Stimulated activated CD4-positive, alpha-beta T cell treated with anti-CD3 and anti-CD28 coated beads, Interleukin-4, amount 100 ng/mL, for 4 hours (primary cell): Measurements from ENCODE around the gene NUP133.
"Not testable (repeated sequence)": the region's sequence is repeated elsewhere in the genome, so short reads cannot be mapped to it uniquely, and the experiment has no call there.

Experiments used
- DNase-seq, 2 experiments: peaks; one replicate each; pipeline ENCODE4 v3.0.0-alpha.2; 2020

Gene NUP133

DNA sequence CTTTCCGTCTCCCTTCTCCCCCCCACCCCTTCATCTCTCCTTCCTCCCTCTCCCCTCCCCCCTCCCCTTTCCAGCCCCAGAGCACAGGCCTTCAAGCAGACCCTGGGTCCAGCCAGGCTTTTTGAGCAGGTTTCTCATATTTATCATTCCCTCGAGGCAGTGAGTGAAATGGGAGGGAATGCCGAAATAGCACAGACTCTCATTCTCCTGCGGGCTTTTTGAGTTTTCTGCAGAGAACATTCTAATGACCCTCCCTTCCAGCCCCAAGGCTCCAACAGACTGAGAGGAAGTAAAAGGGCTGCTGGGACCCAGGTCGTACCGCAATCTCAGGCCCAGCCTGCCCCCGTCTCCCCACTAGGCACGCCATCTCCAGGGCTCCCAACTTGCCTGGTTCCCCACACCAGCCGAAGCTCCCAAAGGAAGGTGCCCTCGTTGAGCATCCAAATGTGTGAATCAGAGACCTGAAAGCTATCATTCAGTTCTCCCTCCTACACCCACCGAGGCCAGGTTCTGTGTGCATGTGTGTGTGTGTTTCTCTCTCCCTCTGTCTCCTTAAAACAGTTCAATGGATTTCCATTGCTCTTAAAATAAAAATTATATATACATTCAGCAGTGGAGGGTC lies 96.6 kb downstream of the NUP133 start:
- DNase-seq = no peak

- DNase-seq = peak in 1 of 2 experiments; percentile 14
These were observed 97.3 kb downstream of the NUP133 start for GRCh38 chr1:229410692-229411433.

- DNase-seq = no peak
These were observed 97.8 kb downstream of the NUP133 start for GRCh38 chr1:229410370-229410691.

- no peak for DNase-seq
These were observed 98.3 kb downstream of the NUP133 start for GRCh38 chr1:229409616-229410369.

DNA sequence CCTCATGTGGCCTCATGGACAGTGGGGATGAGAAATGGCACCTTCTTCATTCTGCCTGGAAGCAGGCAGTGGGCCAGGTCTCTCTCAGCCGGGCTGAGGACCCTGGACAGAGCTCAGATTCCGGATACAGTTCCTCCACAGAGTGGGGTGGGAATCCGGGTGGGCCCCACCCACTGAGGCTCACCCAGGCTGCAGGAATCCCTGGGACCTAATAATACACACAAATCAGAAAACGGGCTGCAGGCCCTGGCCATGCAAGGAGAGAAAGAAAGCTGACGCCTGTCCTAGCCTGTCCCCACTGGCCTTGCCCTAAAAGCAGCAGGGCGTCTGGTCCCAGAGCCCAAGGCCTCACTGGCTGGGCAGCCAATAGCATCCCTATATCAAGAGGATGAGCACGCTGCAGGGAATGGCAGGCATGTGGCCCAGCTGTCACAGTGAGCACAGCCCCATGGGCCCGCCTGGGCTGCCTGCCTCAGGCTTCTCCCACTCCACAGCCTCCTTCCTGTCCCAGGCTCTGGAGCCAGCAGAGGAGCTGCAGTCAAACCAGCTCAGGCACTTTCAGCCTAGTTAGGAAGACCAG lies 99.6 kb downstream of the NUP133 start:
- DNase-seq = no peak

DNA sequence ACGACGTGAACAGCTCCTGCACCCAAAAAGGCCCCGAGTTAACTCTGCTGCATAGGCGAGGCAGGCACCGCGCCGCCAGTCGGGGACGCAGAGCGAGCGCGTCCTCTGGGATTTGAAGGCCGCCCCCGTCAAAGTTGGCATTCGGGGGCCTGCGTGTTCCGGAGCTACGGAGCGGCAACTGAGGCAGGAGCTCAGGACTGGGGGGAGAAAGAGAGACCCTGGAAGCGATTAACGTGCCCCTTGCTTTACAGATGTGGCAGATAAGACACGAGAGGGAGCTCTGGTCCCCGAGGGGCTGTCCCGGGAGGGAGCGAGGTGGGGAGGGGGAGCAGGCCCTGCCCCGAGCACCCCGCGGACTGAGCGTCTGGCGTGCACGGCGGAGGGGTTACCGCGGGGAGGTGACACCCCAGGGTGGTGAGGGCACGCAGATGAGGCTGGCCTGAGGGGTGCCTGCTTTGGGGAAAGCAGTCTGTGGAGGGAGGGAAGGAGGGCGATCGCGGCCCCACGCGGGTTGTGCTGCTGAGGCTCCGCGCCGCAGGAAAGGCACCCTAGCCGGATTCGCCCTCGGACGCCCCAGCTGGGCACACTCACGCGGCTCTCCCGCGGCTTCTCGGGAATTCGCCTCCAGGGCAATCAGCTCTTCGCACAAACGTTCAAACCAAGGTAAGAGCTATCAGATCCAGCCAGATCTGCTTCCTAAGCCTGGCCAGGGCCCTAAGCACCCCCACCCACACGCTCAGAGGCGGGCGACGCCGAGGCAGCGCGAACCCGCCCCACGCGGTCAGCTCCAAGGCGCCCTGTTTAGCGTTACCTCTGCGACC lies 100.7 kb downstream of the NUP133 start:
- DNase-seq = no peak

- no peak for DNase-seq
These were observed 101.3 kb downstream of the NUP133 start for GRCh38 chr1:229406798-229407197.

DNA sequence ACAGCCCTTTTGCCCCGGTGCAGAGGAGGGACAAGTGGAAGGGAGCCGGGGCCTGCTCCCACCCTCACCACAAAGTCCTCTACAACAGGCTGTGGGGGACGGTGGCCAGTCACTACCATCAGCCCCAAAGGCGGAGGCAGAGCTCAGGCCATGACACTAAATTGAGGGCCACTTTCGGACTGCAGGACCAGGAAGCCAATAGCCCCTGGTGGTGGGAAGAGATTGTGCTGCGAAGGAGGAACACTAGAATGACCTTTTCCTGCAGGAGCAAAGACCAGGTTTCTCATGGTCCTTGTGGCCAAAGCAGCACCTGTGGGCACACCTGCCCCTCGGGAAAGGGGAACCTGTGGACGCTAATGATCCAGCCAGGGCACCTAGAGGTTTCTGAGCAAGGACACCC lies 104.6 kb downstream of the NUP133 start:
- no peak for DNase-seq

- DNase-seq = no peak
These were observed 105.1 kb downstream of the NUP133 start for GRCh38 chr1:229402993-229403392.

- not testable (repeated sequence) for DNase-seq
These were observed 105.8 kb downstream of the NUP133 start for GRCh38 chr1:229402329-229402728.

GRCh38 chr1:229397762-229398161 lies 110.4 kb downstream of the NUP133 start:
- DNase-seq = no peak

DNA sequence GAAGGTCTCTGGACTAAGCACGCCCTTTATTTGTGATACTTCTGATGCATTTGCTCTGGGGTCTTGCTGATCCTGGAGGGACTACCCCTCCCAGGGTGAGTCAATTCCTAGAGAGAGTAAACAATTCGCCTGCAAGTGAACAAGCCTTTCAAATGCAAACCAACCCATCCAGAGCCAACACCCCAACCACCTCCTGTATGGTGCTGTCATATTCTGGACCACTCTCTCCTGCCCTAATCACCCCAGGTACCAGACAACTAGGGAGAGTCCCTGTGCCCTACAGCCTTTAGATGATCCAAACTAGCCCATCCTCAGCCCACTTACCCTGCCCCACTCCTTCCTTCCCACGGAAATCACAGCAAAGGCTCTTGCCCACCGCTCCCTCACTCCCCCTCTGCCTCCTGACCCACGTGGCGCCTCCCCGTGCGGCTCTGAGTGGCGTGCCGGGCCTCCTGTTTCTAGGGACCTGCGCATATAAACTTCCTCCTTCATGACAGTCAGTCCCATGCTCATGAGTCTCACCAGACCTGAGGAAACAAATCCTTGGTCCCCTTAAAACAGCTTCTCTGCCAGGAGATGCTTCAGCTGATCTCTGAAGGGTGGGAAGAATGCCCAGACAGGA lies 111.4 kb downstream of the NUP133 start:
- no peak for DNase-seq

DNA sequence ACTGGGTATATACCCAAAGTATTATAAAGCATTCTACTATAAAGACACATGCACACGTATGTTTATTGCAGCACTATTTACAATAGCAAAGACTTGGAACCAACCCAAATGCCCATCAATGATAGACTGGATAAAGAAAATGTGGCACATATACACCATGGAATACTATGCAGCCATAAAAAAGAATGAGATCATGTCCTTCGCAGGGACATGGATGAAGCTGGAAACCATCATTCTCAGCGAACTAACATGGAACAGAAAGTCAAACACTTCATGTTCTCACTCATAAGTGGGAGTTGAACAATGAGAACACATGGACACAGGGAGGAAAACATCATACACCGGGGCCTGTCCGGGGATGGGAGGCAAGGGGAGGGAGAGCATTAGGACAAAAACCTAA lies 113.6 kb downstream of the NUP133 start:
- not testable (repeated sequence) for DNase-seq

DNA sequence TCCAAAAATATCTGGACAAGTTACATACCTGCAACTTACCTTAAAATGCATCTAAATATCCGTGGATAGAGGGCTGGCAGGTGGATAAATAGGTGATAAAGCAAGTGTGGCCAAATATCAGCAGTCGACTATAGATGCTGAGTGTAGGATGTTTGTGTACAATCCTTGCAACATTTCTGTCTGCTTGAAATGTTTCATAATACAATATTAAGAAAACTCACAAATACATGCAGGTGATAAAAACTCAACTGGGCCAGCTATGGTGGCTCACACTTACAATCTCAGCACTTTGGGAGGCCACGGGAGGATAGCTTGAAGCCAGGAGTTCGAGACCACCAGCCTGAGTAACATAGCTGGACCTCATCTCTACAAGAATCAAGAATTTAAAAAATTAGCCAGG lies 115.2 kb downstream of the NUP133 start:
- DNase-seq = no peak
